Stomach (tissue), 4 donors: Measurements from ENCODE around the gene SPINT3.

Source experiments
- EP300 ChIP-seq: sonication (generic); formaldehyde crosslinking; IDR thresholded peaks from one replicate; pipeline ENCODE4 v1.6.1; 2017; ENCODE audit warnings: antibody characterized with exemption
- POLR2A ChIP-seq, 4 donors: fragments of 450-650 bp; IDR thresholded peaks; one replicate each; pipeline ENCODE4 v1.6.1; 2016; ENCODE audit warnings: antibody characterized with exemption in 4 of 4, control low read depth in 2 of 4, mild to moderate bottlenecking in 1 of 4, moderate library complexity in 1 of 4
- TF ChIP-seq, protein P1 (sequence below), 7 experiments: fragments of 450-650 bp in 4 of 7; fragments of 200-600 bp in 3 of 7; sonication (generic) in 3 of 7; IDR thresholded peaks; one replicate each; pipeline ENCODE4 v1.5.1; 2016 to 2019; ENCODE audit warnings: antibody characterized with exemption in 7 of 7, control low read depth in 2 of 7, mild to moderate bottlenecking in 1 of 7

DNA sequence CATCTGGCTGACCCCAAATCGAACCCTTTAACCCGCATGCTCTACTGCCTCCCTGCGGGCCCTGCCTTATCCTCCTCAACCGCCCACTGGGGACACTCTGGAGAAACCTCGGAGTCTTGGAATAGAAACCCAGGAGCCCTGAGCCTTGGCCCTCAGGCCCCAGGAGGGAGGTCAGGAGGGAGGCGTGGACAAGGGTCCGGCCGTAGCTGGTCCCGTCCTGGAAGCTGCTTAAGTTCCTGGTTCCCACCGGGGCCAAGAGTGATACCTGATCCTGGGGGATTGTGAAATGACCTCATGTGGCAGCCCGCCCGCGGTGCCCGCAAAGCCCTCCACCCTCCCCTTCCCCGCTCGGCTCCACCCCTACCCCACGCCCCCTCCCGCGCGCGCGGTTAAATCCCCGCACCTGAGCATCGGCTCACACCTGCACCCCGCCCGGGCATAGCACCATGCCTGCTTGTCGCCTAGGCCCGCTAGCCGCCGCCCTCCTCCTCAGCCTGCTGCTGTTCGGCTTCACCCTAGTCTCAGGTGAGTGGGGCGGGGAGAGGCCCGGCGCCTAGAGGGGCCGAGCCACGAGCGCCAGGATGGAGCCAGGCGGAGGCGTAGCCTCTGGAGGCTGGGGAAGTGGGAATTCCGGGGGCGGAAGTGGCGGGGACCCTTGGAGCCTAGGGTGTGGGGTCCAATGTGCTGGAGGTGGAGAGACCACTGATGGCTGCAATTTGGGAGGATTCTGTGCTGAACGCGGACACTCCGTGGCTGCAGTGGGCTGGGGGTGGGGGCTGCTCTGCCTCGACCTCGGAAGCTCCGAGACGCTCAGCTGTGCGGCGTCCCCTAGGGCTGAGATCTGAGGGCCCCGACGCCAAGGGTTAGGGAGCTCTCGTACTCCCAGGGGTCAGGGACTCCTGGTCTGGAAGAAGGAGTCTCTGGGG lies 45.8 kb downstream of the SPINT3 start, which contains the start of gene WFDC2:
- TF ChIP-seq POLR2A (IDR thresholded peaks at IDR 0.05): no peak
- no peak for TF ChIP-seq EP300
- TF ChIP-seq, protein P1, sequence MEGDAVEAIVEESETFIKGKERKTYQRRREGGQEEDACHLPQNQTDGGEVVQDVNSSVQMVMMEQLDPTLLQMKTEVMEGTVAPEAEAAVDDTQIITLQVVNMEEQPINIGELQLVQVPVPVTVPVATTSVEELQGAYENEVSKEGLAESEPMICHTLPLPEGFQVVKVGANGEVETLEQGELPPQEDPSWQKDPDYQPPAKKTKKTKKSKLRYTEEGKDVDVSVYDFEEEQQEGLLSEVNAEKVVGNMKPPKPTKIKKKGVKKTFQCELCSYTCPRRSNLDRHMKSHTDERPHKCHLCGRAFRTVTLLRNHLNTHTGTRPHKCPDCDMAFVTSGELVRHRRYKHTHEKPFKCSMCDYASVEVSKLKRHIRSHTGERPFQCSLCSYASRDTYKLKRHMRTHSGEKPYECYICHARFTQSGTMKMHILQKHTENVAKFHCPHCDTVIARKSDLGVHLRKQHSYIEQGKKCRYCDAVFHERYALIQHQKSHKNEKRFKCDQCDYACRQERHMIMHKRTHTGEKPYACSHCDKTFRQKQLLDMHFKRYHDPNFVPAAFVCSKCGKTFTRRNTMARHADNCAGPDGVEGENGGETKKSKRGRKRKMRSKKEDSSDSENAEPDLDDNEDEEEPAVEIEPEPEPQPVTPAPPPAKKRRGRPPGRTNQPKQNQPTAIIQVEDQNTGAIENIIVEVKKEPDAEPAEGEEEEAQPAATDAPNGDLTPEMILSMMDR (IDR thresholded peaks at IDR 0.05): no peak
